Heart left ventricle (tissue), 13 donors: Measurements from ENCODE around the gene MAGOHB.

Experiments used
- CTCF ChIP-seq, 12 donors: fragments of 200-600 bp; sonication (generic) in 4 of 12; IDR thresholded peaks; one replicate each; pipeline versions ENCODE4 v1.5.0 to v1.8.0; 2018 to 2022; ENCODE audit warnings: antibody characterized with exemption in 12 of 12, mild to moderate bottlenecking in 5 of 12
- POLR2A ChIP-seq, 2 donors: fragments of 450-650 bp; IDR thresholded peaks; one replicate each; pipeline ENCODE4 v1.6.1; 2017; ENCODE audit warnings: antibody characterized with exemption in 2 of 2, mild to moderate bottlenecking in 2 of 2, moderate library complexity in 2 of 2
- donor health status: ischemic (EF 13 %, LVEDD 7.1; RV severe dilation, severe dysfunction).
- donor health status: DM: no; HTN: yes; CAD: no.
- donor health status: DM: no; HTN: no; CAD: no.
- donor health status: ischemic (EF 25% LVEDD 6.9; RV normal size, moderate dysfunction).
- donor health status: ischemic (EF 25% LVEDD 5.7; RV mildly dilated, moderate dysfunction).
- donor health status: ischemic (EF 35%, LVEDD 5.7; RV mildly dilated, moderate dysfunction).
- donor health status: nonischemic (EF 11% LVEDD 7.7; RV severe dilation, severe dysfunction).
- donor health status: DM: yes; HTN: yes; CAD: no.
- donor health status: PGD.
- donor health status: ischemic (EF 29% LVEDD 5.4; RV normal size, mild dysfunction).
- donor health status: nonischemic (EF 23%, LVEDD 6.1; RV moderate dilation, normal function).

- TF ChIP-seq CTCF (IDR thresholded peaks at IDR 0.05) (no peak), POLR2A (IDR thresholded peaks at IDR 0.05) (no peak)
These were observed 1.3 kb downstream of the MAGOHB start for GRCh38 chr12:10612110-10612509.
